ENCODE data around the gene MKKS. TPM values are rescaled to one million over a fixed set of nuclear protein-coding genes. Genes with fewer than 3 reads are reported as not detected.

Gene MKKS
- polyA plus RNA-seq, 1 donor (not counting 4 experiments of a cell fraction or from before 2014, with no cell fraction given): 24.8 TPM

DNA sequence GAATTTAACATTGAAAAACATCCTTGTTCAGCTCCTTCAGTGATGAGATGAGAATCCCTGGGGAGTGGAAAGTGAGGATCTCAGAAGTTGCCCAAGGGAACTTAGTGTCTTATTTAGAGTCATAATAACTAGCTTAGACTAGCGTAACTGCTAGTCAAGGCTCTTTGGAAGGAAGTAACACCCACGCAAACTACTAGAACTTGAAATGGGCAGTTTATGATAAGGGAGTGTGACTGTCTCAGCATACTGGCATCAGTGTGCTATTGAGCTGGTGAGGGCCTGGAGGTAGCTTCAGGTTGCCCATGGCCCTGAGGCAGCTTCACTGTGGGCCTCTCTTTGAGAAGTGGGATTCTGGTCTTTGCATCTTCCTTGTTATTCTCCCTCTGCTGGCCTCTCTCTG is 41.2 kb upstream of the MKKS start:
- H4K20me1 ChIP-seq (ENCODE audit: control insufficient read depth, extremely low read depth, insufficient read depth, low read length): no peaks in the 10 kb centered on the region
- no peaks in the 10 kb centered on the region for H3K9me1 ChIP-seq (ENCODE audit: control insufficient read depth, extremely low read depth, insufficient read depth, low read length)
- no peaks in the 10 kb centered on the region for H3K9me3 ChIP-seq (ENCODE audit: control insufficient read depth, low read depth, low read length)
- H3K4me1 ChIP-seq (ENCODE audit: control insufficient read depth, extremely low read depth, insufficient read depth, low read length): peaks cover 4% of the 10 kb centered on the region
- no peak overlapping the region for H3K9ac ChIP-seq (ENCODE audit: control insufficient read depth, extremely low read depth, insufficient read depth, low read length)
- H3K27me3 ChIP-seq (ENCODE audit: control insufficient read depth, extremely low read depth, insufficient read depth, low read length): no peaks in the 10 kb centered on the region
- no peak overlapping the region for H3K4me2 ChIP-seq (ENCODE audit: control insufficient read depth, extremely low read depth, insufficient read depth, low read depth, low read length)
- DNase-seq (ENCODE audit: low read depth, low spot score) (no peak), FAIRE-seq (no peak)
- dilution Hi-C loops (cut with MboI; ENCODE audit: extremely low pct_ligation_motif_present, low sequenced_read_pairs): no loop called here
- no peak overlapping the region for H2AFZ ChIP-seq (ENCODE audit: control insufficient read depth, low read length)
- H3K79me2 ChIP-seq (ENCODE audit: control insufficient read depth, insufficient read depth, low read length): peaks cover 9% of the 10 kb centered on the region
- TF ChIP-seq, protein P1, sequence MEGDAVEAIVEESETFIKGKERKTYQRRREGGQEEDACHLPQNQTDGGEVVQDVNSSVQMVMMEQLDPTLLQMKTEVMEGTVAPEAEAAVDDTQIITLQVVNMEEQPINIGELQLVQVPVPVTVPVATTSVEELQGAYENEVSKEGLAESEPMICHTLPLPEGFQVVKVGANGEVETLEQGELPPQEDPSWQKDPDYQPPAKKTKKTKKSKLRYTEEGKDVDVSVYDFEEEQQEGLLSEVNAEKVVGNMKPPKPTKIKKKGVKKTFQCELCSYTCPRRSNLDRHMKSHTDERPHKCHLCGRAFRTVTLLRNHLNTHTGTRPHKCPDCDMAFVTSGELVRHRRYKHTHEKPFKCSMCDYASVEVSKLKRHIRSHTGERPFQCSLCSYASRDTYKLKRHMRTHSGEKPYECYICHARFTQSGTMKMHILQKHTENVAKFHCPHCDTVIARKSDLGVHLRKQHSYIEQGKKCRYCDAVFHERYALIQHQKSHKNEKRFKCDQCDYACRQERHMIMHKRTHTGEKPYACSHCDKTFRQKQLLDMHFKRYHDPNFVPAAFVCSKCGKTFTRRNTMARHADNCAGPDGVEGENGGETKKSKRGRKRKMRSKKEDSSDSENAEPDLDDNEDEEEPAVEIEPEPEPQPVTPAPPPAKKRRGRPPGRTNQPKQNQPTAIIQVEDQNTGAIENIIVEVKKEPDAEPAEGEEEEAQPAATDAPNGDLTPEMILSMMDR (optimal IDR thresholded peaks at IDR 0.05 in 1 of 3, IDR thresholded peaks at IDR 0.05 in 1 of 3, conservative IDR thresholded peaks at IDR 0.05 in 1 of 3; ENCODE audit: extremely low read depth in 1 of 3, insufficient read depth in 2 of 3, low read length in 3 of 3): no peak
- TF ChIP-seq EZH2 (IDR thresholded peaks at IDR 0.05; ENCODE audit: low read length): no peak
- no peak overlapping the region for H3K27ac ChIP-seq (ENCODE audit: control insufficient read depth, insufficient read depth, low read length)
- no peak overlapping the region for H3K4me3 ChIP-seq (ENCODE audit: control insufficient read depth in 2 of 3, extremely low read depth in 1 of 3, insufficient read depth in 2 of 3, low read depth in 1 of 3, low read length in 3 of 3)
- H3K36me3 ChIP-seq (ENCODE audit: control insufficient read depth in 2 of 2, extremely low read depth in 1 of 2, insufficient read depth in 2 of 2, low read length in 2 of 2): no peaks in the 10 kb centered on the region

DNA sequence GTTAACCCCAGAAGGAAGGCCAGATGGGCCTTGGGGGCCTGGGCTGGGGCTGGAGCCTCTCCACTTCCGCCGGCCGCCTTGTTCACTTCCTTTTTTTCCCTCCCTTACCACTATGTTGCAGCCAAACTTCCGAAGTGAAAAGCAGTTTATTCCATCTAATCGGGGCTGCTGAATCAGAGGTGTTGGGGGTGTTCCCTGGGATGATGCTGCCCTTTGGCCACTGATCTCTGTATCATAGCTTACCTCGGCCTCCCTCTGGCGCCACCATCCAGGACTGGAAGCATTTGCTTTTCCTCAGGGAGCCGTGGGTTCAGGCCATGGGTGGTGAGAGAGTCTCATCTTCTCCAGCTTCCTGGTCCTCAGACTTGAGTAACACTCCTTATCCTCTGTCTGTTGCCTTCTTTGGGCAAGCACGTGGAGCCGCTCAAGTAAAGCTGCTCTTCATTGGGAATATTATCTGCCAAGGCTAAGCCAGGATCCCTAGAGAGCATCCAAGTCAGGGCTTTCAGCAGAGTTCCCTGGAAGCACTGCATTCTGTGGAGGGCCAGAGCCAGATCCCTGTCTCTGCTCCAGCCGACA is 40.7 kb upstream of the MKKS start:
- Histone ChIP-seq H3K9ac (ENCODE audit: control insufficient read depth, extremely low read depth, insufficient read depth, low read length) (no peak overlapping the region), H3K27me3 (ENCODE audit: control insufficient read depth, extremely low read depth, insufficient read depth, low read length) (no peaks in the 10 kb centered on the region), H3K4me3 (ENCODE audit: control insufficient read depth in 2 of 3, extremely low read depth in 1 of 3, insufficient read depth in 2 of 3, low read depth in 1 of 3, low read length in 3 of 3) (no peak overlapping the region), H3K9me1 (ENCODE audit: control insufficient read depth, extremely low read depth, insufficient read depth, low read length) (no peaks in the 10 kb centered on the region), H3K79me2 (ENCODE audit: control insufficient read depth, insufficient read depth, low read length) (peaks cover 13% of the 10 kb centered on the region), H3K4me1 (ENCODE audit: control insufficient read depth, extremely low read depth, insufficient read depth, low read length) (peaks cover 8% of the 10 kb centered on the region), H3K4me2 (ENCODE audit: control insufficient read depth, extremely low read depth, insufficient read depth, low read depth, low read length) (no peak overlapping the region), H3K9me3 (ENCODE audit: control insufficient read depth, low read depth, low read length) (no peaks in the 10 kb centered on the region), H4K20me1 (ENCODE audit: control insufficient read depth, extremely low read depth, insufficient read depth, low read length) (no peaks in the 10 kb centered on the region), H2AFZ (ENCODE audit: control insufficient read depth, low read length) (no peak overlapping the region), H3K36me3 (ENCODE audit: control insufficient read depth in 2 of 2, extremely low read depth in 1 of 2, insufficient read depth in 2 of 2, low read length in 2 of 2) (no peaks in the 10 kb centered on the region), H3K27ac (ENCODE audit: control insufficient read depth, insufficient read depth, low read length) (no peak overlapping the region)
- dilution Hi-C loops (cut with MboI; ENCODE audit: extremely low pct_ligation_motif_present, low sequenced_read_pairs): no loop called here
- no peak for TF ChIP-seq EZH2 (IDR thresholded peaks at IDR 0.05; ENCODE audit: low read length)
- TF ChIP-seq, protein P1 (optimal IDR thresholded peaks at IDR 0.05 in 1 of 3, IDR thresholded peaks at IDR 0.05 in 1 of 3, conservative IDR thresholded peaks at IDR 0.05 in 1 of 3; ENCODE audit: extremely low read depth in 1 of 3, insufficient read depth in 2 of 3, low read length in 3 of 3): no peak
- FAIRE-seq (no peak), DNase-seq (ENCODE audit: low read depth, low spot score) (no peak)
